Trophoblast cell (in vitro differentiated cells and primary cell): ENCODE measurements around the gene SHROOM3.

Experiments
- DNase-seq, 2 donors: peaks; one replicate each; pipeline ENCODE4 v3.0.0-alpha.2; 2016
- H2AFZ ChIP-seq: 2 replicates; pipeline ENCODE4 v1.6.1; 2013; ENCODE audit warnings: low read length, moderate library complexity, mild to moderate bottlenecking; ENCODE audit not compliant: insufficient read depth, poor library complexity
- H2AK5ac ChIP-seq: 2 replicates; pipeline ENCODE4 v1.6.1; 2013; ENCODE audit warnings: mild to moderate bottlenecking, low read length
- H2BK120ac ChIP-seq: 2 replicates; pipeline ENCODE4 v1.6.1; 2013; ENCODE audit warnings: low read length, mild to moderate bottlenecking, moderate library complexity; ENCODE audit not compliant: insufficient read depth, poor library complexity
- H2BK12ac ChIP-seq: 2 replicates; pipeline ENCODE4 v1.6.1; 2013; ENCODE audit warnings: mild to moderate bottlenecking, low read length, moderate library complexity
- H2BK5ac ChIP-seq: 2 replicates; pipeline ENCODE4 v1.6.1; 2013; ENCODE audit warnings: low read length, low read depth, moderate library complexity, mild to moderate bottlenecking; ENCODE audit not compliant: poor library complexity
- H3K14ac ChIP-seq: 2 replicates; pipeline ENCODE4 v1.6.1; 2013; ENCODE audit warnings: mild to moderate bottlenecking, low read length
- H3K18ac ChIP-seq: 2 replicates; pipeline ENCODE4 v1.6.1; 2013; ENCODE audit warnings: mild to moderate bottlenecking, low read length
- H3K23ac ChIP-seq: 2 replicates; pipeline ENCODE4 v1.6.1; 2013; ENCODE audit warnings: low read length
- H3K27ac ChIP-seq: 2 replicates; pipeline ENCODE4 v1.5.1; 2013; ENCODE audit warnings: low read depth, mild to moderate bottlenecking, inconsistent platforms, low read length, moderate library complexity
- H3K27me3 ChIP-seq: 2 replicates; pipeline ENCODE4 v1.6.1; 2013; ENCODE audit warnings: inconsistent platforms, mild to moderate bottlenecking, low read length, moderate library complexity; ENCODE audit not compliant: insufficient read depth
- H3K36me3 ChIP-seq, 2 experiments: 1 replicate in 1 of 2; 2 replicates in 1 of 2; pipeline ENCODE4 v1.6.1; 2013; ENCODE audit warnings: low read length in 2 of 2, mild to moderate bottlenecking in 2 of 2, moderate library complexity in 1 of 2; ENCODE audit not compliant: insufficient read depth in 2 of 2, control insufficient read depth in 1 of 2
- H3K4ac ChIP-seq: 2 replicates; pipeline ENCODE4 v1.6.1; 2013; ENCODE audit warnings: low read depth, mild to moderate bottlenecking, low read length, moderate library complexity
- H3K4me1 ChIP-seq, 2 experiments: 1 replicate in 1 of 2; 2 replicates in 1 of 2; pipeline ENCODE4 v1.6.1; 2013; ENCODE audit warnings: low read length in 2 of 2, mild to moderate bottlenecking in 2 of 2, moderate library complexity in 1 of 2; ENCODE audit not compliant: insufficient read depth in 2 of 2, control insufficient read depth in 1 of 2
- H3K4me2 ChIP-seq: 2 replicates; pipeline ENCODE4 v1.6.1; 2013; ENCODE audit warnings: inconsistent platforms, mild to moderate bottlenecking, low read length, moderate library complexity
- H3K4me3 ChIP-seq: 2 replicates; pipeline ENCODE4 v1.5.1; 2013; ENCODE audit warnings: mild to moderate bottlenecking, low read depth, low read length, inconsistent platforms
- H3K79me1 ChIP-seq: one replicate; pipeline ENCODE4 v1.6.1; 2013; ENCODE audit warnings: low read length
- H3K79me2 ChIP-seq: 2 replicates; pipeline ENCODE4 v1.6.1; 2013; ENCODE audit warnings: low read length, mild to moderate bottlenecking; ENCODE audit not compliant: control insufficient read depth, insufficient read depth, poor library complexity
- H3K9ac ChIP-seq: 2 replicates; pipeline ENCODE4 v1.6.1; 2013; ENCODE audit warnings: mild to moderate bottlenecking, low read length
- H3K9me3 ChIP-seq: 2 replicates; pipeline ENCODE4 v1.6.1; 2013; ENCODE audit warnings: low read depth, mild to moderate bottlenecking, control low read depth, inconsistent platforms, low read length; ENCODE audit not compliant: insufficient read depth
- H4K12ac ChIP-seq: 2 replicates; pipeline ENCODE4 v1.6.1; 2013; ENCODE audit warnings: low read depth, mild to moderate bottlenecking, low read length, moderate library complexity
- H4K8ac ChIP-seq: 2 replicates; pipeline ENCODE4 v1.6.1; 2013; ENCODE audit warnings: low read depth, mild to moderate bottlenecking, low read length, moderate library complexity
- H4K91ac ChIP-seq: one replicate; pipeline ENCODE4 v1.6.1; 2013; ENCODE audit warnings: low read depth, mild to moderate bottlenecking, low read length, moderate library complexity
- WGBS: extraction: QIAGEN DNeasy Blood & Tissue Kit; methylation state at CpG from one replicate; pipeline ENCODE4 v1.1.7; 2013; ENCODE audit warnings: missing lambda C conversion rate; ENCODE audit not compliant: insufficient read length, insufficient coverage; ENCODE audit errors: extremely low coverage; 5-methylcytosine and 5-hydroxymethylcytosine counted together

SHROOM3 gene

GRCh38 chr4:76751612-76752343 is 316.7 kb downstream of the SHROOM3 start:
- no peak for DNase-seq
- no peak overlapping the region for H3K4me3 ChIP-seq
- H3K27ac ChIP-seq: no peak overlapping the region
- no peak overlapping the region for H3K23ac ChIP-seq
- H3K9ac ChIP-seq: no peak overlapping the region
- H3K9me3 ChIP-seq: no peaks in the 10 kb centered on the region
- no CpG with 5 or more reads among the region's 3 CpGs for WGBS
- H3K4me2 ChIP-seq: no peak overlapping the region
- H2BK5ac ChIP-seq: no peak overlapping the region
- H2AK5ac ChIP-seq: no peak overlapping the region
- H3K27me3 ChIP-seq: no peaks in the 10 kb centered on the region
- no peak overlapping the region for H3K18ac ChIP-seq
- H3K4me1 ChIP-seq: peaks cover 14 to 23% of the 10 kb centered on the region in 2 experiments
- peaks cover 22% of the 10 kb centered on the region for H3K79me1 ChIP-seq
- no peak overlapping the region for H2BK120ac ChIP-seq
- peaks cover 10% of the 10 kb centered on the region for H3K79me2 ChIP-seq
- no peak overlapping the region for H3K4ac ChIP-seq
- no peak overlapping the region for H4K91ac ChIP-seq
- no peak overlapping the region for H4K8ac ChIP-seq
- no peak overlapping the region for H3K14ac ChIP-seq
- no peak overlapping the region for H2BK12ac ChIP-seq
- H2AFZ ChIP-seq: no peak overlapping the region
- H3K36me3 ChIP-seq: peaks cover 14 to 21% of the 10 kb centered on the region in 2 experiments
- H4K12ac ChIP-seq: no peak overlapping the region

- whole genome bisulfite sequencing: no CpG with 5 or more reads among the region's 3 CpGs
- no peak overlapping the region for H4K12ac ChIP-seq
Observed at GRCh38 chr4:76752861-76753501, 318.0 kb downstream of the SHROOM3 start.

GRCh38 chr4:76753814-76754213 is 318.8 kb downstream of the SHROOM3 start:
- WGBS: no CpG with 5 or more reads among the region's 3 CpGs
- H3K23ac ChIP-seq: no peak overlapping the region
- H3K4ac ChIP-seq: no peak overlapping the region
- peak overlapping the region; percentile 85 for H3K27ac ChIP-seq
- H2AK5ac ChIP-seq: no peak overlapping the region
- no peaks in the 10 kb centered on the region for H3K27me3 ChIP-seq
- no peak overlapping the region for H2BK120ac ChIP-seq
- H3K9ac ChIP-seq: no peak overlapping the region
- peaks cover 19 to 27% of the 10 kb centered on the region in 2 experiments for H3K36me3 ChIP-seq
- DNase-seq: no peak
- H3K79me2 ChIP-seq: peaks cover 10% of the 10 kb centered on the region
- no peak overlapping the region for H3K4me3 ChIP-seq
- no peak overlapping the region for H2BK12ac ChIP-seq
- H4K8ac ChIP-seq: no peak overlapping the region
- H3K4me1 ChIP-seq: peaks cover 18 to 23% of the 10 kb centered on the region in 2 experiments
- peak overlapping the region; percentile 83 for H2BK5ac ChIP-seq
- H3K9me3 ChIP-seq: no peaks in the 10 kb centered on the region
- H4K12ac ChIP-seq: no peak overlapping the region
- H3K14ac ChIP-seq: no peak overlapping the region
- no peak overlapping the region for H2AFZ ChIP-seq
- H3K18ac ChIP-seq: no peak overlapping the region
- peaks cover 27% of the 10 kb centered on the region for H3K79me1 ChIP-seq
- peak overlapping the region; percentile 81 for H4K91ac ChIP-seq
- H3K4me2 ChIP-seq: peak overlapping the region; percentile 34

More at GRCh38 chr4:76752861-76753501, 318.0 kb downstream of the SHROOM3 start:
- Histone ChIP-seq H3K27me3 (no peaks in the 10 kb centered on the region), H3K79me2 (peaks cover 10% of the 10 kb centered on the region), H3K4me3 (no peak overlapping the region), H2AK5ac (no peak overlapping the region), H4K91ac (peak overlapping the region; percentile 21), H3K9me3 (no peaks in the 10 kb centered on the region), H3K4ac (no peak overlapping the region), H2BK12ac (peak overlapping the region; percentile 48), H3K4me1 (peaks cover 18 to 23% of the 10 kb centered on the region in 2 experiments), H2AFZ (no peak overlapping the region), H3K23ac (no peak overlapping the region), H3K27ac (peak overlapping the region; percentile 85), H3K4me2 (no peak overlapping the region), H2BK120ac (no peak overlapping the region), H3K36me3 (peaks cover 19 to 27% of the 10 kb centered on the region in 2 experiments), H3K18ac (no peak overlapping the region), H3K9ac (no peak overlapping the region), H2BK5ac (peak overlapping the region; percentile 5), H3K79me1 (peaks cover 27% of the 10 kb centered on the region), H3K14ac (peak overlapping the region; percentile 22), H4K8ac (no peak overlapping the region)
- DNase-seq: peak in 1 of 2 donors; percentile 27

- peak overlapping the region; percentile 74 for H2AK5ac ChIP-seq
- H3K9ac ChIP-seq: no peak overlapping the region
- H4K91ac ChIP-seq: peak overlapping the region; percentile 81
- peaks cover 19 to 27% of the 10 kb centered on the region in 2 experiments for H3K36me3 ChIP-seq
- peak overlapping the region; percentile 70 for H4K8ac ChIP-seq
- peak overlapping the region; percentile 31 for H3K14ac ChIP-seq
- no peak overlapping the region for H3K23ac ChIP-seq
- peaks cover 18 to 23% of the 10 kb centered on the region in 2 experiments for H3K4me1 ChIP-seq
- H3K9me3 ChIP-seq: no peaks in the 10 kb centered on the region
- H2AFZ ChIP-seq: peak overlapping the region; percentile 41
- H2BK5ac ChIP-seq: peak overlapping the region; percentile 83
- H3K4me3 ChIP-seq: no peak overlapping the region
- H3K79me1 ChIP-seq: peaks cover 27% of the 10 kb centered on the region
- peak overlapping the region; percentile 84 for H2BK120ac ChIP-seq
- no peak overlapping the region for H3K4me2 ChIP-seq
- H4K12ac ChIP-seq: peak overlapping the region; percentile 0
- no peak for DNase-seq
- no CpG with 5 or more reads among the region's 10 CpGs for WGBS
- peak overlapping the region; percentile 85 for H3K27ac ChIP-seq
- peak overlapping the region; percentile 3 for H3K4ac ChIP-seq
- peaks cover 10% of the 10 kb centered on the region for H3K79me2 ChIP-seq
- peak overlapping the region; percentile 91 for H2BK12ac ChIP-seq
- no peaks in the 10 kb centered on the region for H3K27me3 ChIP-seq
- H3K18ac ChIP-seq: peak overlapping the region; percentile 81
Observed at GRCh38 chr4:76754439-76754838, 319.4 kb downstream of the SHROOM3 start.
